Measurements from ENCODE around the gene RABL6.

GRCh38 chr9:136826188-136826541 is 18.4 kb downstream of the RABL6 start:
- TF ChIP-seq, protein P1, sequence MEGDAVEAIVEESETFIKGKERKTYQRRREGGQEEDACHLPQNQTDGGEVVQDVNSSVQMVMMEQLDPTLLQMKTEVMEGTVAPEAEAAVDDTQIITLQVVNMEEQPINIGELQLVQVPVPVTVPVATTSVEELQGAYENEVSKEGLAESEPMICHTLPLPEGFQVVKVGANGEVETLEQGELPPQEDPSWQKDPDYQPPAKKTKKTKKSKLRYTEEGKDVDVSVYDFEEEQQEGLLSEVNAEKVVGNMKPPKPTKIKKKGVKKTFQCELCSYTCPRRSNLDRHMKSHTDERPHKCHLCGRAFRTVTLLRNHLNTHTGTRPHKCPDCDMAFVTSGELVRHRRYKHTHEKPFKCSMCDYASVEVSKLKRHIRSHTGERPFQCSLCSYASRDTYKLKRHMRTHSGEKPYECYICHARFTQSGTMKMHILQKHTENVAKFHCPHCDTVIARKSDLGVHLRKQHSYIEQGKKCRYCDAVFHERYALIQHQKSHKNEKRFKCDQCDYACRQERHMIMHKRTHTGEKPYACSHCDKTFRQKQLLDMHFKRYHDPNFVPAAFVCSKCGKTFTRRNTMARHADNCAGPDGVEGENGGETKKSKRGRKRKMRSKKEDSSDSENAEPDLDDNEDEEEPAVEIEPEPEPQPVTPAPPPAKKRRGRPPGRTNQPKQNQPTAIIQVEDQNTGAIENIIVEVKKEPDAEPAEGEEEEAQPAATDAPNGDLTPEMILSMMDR (IDR thresholded peaks at IDR 0.05): no peak
- no peak for TF ChIP-seq POLR2A (IDR thresholded peaks at IDR 0.05)
